ENCODE results near the gene IGFALS.

DNA sequence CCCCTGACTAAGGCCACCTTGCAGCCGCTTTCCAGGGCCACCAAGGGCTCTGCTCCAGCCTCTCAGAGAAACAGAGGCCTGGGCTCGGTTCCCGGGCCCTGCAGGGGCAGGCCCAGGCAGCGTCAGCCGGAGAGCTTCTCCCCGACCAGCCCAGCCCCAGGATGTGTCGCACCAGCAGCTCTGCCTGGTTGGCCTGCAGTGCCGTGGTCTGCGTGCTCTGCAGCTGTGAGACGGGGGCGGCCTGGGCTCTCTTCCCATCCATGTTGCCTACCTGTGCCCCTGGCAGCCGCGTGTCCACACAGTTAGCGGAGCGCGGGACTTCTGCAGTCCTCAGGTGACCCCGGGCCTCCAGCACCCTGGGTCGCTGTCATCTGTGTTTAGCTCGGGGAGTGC is 4.8 kb downstream of the IGFALS start:
- TF ChIP-seq POLR2AphosphoS5 (IDR thresholded peaks at IDR 0.05; ENCODE audit: low read depth, low read length), result no peak
- no peak for TF ChIP-seq POLR2A (IDR thresholded peaks at IDR 0.05; ENCODE audit: low read depth, low read length)
